Stimulated activated CD4-positive, alpha-beta T cell treated with anti-CD3 and anti-CD28 coated beads, Interleukin-2, amount 100 ng/mL, for 24 hours (primary cell): ENCODE data around the gene TRDN.
"Not testable (repeated sequence)": the region's sequence is repeated elsewhere in the genome, so short reads cannot be mapped to it uniquely, and the experiment has no call there.

Experiments used
- DNase-seq, 2 donors: peaks; one replicate each; pipeline ENCODE4 v3.0.0-alpha.2; 2020

The TRDN gene

DNA sequence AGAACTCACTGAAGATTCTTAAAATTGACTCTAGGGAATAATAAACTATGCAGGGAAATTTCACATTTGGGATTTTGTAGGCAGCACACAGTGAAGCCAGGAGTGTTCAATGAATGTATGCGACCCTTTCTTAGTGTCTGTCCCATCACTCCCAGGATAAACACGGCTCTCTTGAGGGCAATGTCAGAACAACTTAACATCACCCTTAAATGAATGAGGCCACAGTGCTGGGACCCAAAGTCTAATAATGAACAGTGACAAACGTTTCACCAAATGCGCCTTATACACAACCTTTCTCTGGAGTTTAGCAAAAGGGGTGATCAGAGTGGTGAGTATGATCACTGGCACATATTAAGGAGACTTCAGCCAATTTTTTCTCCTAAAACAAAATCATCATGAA is 403.4 kb downstream of the TRDN start:
- DNase-seq, result no peak

GRCh38 chr6:123227789-123228188 is 409.0 kb downstream of the TRDN start:
- DNase-seq, result not testable (repeated sequence)

DNA sequence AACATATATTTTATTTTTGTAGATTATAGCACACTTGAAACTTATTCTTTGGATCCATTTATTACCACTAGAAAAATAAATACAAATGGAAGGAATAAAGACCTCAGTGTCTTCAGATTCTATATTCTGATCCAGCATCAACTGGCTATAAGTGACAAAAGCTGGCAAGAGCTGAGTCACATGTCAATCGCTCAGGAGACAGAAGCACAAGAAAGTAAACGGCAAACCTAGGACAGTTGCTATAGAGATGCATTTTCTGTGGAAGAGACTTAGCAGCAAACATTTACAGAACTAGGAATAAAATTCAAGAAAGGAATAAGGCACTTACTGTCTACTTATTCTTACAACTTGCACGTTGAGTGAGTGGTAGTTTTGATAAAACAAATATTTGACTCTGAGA is 410.4 kb downstream of the TRDN start:
- no peak for DNase-seq

DNA sequence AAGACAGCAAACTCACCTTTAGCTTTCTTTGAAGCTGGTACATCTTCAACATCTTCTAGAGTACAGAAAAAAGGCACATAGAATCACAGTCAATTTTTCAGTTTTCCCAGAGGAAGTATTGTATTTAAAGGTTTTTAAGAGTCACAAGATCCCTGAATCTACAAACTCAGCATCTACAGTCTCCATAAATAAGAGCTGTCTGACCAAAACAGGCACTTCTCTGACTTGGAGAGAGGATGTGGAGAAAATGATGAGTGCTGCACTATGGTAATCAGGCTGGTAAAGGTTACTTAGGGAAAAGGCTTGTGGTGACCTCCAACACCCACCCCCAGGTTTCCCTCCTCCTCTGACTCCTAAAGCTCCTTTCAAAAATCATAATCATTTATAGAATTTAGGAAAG is 412.7 kb downstream of the TRDN start:
- DNase-seq, result no peak

- no peak for DNase-seq
Measured at GRCh38 chr6:123223461-123223860, 413.3 kb downstream of the TRDN start.

GRCh38 chr6:123215211-123215610 is 421.5 kb downstream of the TRDN start:
- DNase-seq, result no peak

DNA sequence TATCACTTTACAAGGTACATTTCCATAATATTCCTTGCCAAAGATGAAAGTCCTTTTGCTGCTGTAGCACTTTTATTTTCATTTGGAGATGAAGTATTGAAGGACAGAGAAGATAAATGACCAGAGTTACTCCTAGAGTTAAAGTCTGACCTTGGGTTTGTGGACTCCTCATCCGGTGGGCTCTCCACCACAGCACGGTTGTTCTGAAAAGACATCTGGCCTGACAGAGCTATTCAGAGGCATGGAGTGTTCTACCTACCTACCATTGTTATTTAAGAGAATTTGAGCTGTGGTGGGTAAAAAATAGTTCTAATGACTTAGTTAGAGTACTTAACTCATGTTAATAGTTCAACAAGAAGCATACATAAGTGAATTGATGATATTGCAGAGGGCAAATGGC is 422.3 kb downstream of the TRDN start:
- no peak for DNase-seq

DNA sequence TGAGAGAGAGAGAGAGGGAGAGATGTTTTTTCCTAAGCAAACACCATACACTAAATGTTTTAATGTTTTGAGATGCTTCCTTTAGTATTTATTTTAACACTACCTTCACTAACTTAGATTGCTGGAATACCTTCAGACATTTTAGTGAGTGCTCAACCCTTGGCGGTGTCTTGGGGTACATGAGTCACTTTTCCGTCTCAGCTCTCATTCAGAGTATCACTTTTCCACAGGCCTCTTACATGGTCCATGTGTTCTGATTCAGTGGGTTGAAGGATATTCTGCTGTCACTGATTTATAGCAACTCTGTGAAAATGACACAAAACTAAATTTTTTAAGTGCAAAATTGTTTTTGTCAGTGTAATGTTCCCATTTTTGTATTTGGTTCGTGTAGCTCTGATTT is 422.8 kb downstream of the TRDN start:
- no peak for DNase-seq

DNA sequence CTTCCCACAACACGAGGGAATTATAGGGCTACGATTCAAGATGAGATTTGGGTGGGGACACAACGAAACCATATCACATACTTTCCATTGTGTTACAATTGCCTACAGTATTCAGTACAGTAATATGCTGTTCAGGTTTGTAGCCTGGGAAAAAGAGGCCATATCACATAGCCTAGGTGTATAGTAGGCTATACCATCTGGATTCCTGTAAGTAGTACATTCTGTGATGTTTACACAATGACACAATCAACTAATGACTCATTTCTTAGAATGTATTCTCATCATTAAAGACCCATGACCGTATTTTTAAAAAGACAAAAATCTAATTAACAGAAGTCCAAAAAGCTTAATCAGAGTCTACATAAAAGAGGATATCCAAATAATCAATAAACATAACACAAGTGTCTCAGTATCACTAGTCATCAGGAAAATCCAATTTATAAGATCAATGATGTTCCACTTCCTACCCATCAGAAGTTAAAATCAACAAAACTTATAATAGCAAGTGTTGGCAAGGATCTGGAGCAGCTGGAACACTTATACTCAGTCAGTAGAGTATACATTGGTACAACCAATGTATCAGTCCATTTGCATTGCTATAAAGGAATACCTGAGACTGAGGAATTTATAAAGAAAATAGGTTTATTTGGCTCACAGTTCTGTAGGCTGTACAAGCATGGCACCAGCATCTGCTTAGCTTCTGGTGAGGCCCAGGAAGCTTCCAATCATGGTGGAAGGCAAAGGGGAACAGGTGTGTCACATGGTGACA is 424.8 kb downstream of the TRDN start:
- DNase-seq, result no peak

DNA sequence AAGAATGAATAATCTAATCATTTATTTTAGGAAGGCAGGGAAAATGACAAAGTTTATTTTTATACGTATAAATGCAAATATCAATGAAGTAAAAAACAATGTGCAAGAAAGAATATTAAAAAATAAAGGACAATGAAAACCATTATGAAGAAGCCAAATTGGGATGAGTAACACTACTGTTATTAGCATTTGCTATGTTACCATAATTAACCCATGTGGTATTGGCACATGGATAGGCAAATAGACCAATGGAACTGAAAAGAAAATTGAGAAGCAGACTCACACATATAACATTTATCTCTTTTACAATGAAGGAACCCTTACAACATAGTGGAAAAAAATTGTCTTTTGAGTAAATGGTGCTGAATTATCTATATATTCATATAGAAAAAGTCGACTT is 426.1 kb downstream of the TRDN start:
- DNase-seq, result no peak

DNA sequence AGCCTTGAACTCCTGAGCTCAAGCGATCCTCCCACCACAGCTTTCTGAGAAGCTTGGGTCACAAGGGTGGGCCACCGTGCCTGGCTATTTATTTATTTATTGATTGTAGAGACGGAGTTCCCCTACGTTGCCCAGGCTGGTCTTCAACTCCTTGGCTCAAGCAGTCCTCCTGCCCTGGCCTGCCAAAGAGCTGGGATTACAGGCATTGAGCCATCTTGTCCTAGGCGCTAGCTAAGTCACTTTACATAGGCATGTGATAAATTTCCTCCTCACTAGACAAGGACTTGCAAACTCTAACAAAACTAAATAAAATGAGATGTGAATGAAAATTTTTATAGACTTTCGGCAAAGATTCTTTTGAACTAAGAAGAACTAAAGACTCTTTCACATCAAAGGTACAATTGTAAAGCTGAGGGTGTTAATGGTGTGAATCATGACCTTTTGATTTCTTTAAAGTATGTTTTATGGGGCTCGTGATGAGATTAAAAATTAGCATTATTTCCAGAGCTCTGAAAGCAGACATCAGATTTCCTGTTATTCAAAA is 428.7 kb downstream of the TRDN start:
- no peak for DNase-seq

DNA sequence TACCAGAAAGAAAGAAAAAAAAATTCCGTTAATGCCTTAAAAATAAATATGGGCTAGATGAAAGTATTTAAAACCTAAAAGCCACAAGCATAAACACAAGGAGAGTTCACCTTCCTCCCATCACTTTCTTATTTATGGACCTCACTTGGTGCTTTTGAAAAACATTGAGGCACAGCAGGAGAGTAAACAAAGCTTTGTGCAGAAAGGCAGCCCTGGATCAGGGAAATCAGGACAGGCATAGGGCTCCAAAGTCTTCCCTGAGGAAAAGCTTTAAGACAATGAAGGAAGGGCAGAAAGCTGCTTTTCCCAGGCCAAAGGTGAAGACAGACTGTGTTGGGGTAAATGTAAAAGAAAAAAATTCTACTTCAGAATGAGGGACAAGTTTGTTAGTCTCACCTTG is 432.8 kb downstream of the TRDN start:
- no peak for DNase-seq

DNA sequence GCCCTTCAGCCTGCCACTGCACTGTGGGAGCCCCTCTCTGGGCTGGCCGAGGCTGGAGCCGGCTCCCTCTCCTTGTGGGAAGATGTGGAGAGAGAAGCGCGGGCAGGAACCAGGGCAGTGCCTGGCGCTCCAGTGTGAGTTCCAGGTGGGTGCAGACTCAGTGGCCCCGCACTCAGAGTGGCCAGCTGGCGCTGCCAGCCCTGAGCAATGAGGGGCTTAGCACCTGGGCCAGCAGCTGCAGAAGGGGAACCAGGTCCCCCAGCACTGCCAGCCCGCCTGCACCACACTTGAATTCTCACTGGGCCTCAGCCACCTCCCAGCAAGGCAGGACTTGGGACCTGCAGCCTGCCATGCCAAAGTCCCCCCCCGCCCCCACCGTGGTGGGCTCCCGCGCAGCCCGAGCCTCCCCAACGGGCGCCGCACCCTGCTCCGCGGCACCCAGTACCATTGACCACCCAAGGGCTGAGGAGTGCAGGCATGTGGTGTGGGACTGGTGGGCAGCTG is 434.8 kb downstream of the TRDN start:
- no peak for DNase-seq

- DNase-seq, result no peak
Measured at GRCh38 chr6:123193298-123193697, 443.5 kb downstream of the TRDN start.

DNA sequence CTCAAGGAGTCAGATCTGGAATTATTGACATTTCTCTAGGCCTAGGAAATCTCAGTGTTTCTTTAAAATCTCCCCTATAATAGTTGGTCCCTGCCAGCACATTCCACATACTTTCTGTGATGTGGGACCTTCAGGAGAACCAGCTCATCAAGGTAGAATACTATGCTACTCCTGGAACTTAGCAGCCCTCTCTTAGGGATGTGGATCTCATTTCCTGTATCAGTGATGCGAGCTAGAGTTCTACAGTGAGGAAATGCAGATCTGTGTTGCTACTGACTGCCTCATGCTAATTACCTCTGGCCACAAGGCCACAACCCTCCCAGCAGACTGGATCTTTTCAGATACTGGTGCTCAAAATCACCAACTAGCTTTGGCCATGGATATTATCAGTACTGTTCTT is 446.9 kb downstream of the TRDN start:
- no peak for DNase-seq

DNA sequence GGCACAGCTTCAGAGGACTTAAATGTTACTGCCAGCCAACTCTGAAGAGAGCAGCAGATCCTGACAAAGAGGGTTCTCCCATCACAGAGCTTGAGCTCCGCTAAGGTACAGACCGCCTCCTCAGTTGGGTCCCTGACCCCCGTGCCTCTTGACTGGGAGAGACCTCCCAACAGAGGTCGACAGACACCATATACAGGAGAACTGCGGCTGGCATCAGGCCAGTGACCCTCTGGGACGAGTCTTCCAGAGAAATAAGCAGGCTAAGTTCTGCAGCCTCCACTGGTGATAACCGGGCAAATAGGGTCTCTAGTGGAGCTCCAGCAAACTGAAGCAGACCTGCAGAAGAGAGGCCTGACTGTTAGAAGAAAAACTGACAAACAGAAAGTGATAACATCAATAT is 453.8 kb downstream of the TRDN start:
- no peak for DNase-seq

- no peak for DNase-seq
Measured at GRCh38 chr6:123176706-123177105, 460.0 kb downstream of the TRDN start.

GRCh38 chr6:123171341-123172115 is 465.2 kb downstream of the TRDN start:
- DNase-seq, result no peak

DNA sequence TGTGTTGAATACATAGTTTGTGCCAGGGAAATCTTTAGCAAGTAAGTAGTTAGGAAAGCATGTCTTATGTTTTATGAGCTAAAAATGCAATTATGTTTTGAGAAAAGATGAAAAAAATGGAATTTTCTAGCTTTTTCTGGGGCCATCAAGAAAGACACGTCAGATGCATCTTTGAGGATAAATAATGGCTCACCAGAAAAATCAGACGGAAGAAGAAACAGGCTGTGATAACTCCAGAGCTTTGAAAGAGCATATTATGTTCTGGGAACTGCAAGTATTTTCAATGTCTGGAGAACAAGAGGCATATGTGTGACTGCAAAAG is 467.0 kb downstream of the TRDN start:
- DNase-seq, result no peak

DNA sequence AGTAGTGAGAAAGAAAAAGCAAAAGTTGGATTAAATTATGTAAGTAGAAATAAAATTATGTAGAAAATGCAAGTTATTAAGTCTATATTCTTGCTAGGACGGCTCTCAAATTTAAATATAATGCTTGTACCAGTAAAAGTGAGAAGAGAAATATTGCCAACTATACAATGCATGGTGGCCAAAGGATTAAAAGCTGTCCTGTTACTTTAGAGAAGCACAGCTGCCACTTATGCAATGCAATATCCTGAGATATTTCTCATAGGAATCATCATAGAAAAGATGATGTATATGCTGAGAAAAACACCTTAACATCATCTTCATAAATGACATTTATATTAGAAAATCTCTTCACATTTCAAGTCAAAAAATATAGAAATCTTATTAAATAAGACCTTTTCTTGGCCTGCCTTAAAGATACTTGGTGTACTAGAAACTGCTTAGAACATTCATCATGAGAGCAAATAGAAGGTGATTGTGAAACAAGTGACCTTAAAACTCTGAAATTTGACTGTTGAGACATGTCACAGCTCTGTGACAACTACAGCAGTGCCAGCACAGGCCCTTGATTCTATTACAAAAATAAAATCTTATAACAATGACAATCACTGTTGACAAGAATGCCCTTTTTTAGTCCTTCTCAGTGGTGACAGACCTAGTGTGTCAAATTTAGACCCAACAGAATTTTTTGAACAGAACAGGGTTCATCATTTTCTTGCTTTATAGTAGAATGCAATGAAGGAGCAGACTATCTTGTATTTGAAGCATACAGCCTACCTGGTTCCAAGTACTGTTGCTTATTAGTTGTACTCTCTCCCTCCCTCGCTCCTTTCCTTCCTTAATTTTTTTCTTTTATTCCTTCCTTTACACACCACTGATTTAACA is 467.6 kb downstream of the TRDN start:
- no peak for DNase-seq

GRCh38 chr6:123168466-123168865 is 468.3 kb downstream of the TRDN start:
- DNase-seq, result no peak
